Panc1 (cell line): ENCODE measurements around the gene ADAMTS16. TPM values are rescaled to one million over a fixed set of nuclear protein-coding genes. Genes with fewer than 3 reads are reported as not detected.

ENCODE experiments used
- ATAC-seq: fragments of 200-7000 bp; cut with Tn5 transposase; 2 replicates; pipeline ENCODE4 v1.9.1; 2020; ENCODE audit warnings: mild to moderate bottlenecking, moderate library complexity
- BruUV-seq: library from RNA; stranded (reverse); fragments of 400-500 nt; replicated peaks from 2 replicates; lab custom pipeline; 2021; lab: Mats Ljungman, UMichigan
- CTCF ChIA-PET: fragments of 300-600 bp; sonication (Branson Sonifier 250); formaldehyde crosslinking; loops from one replicate; lab custom pipeline; 2022; ENCODE audit warnings: antibody characterized with exemption; lab: Charles Lee
- POLR2A ChIA-PET: fragments of 300-600 bp; sonication (Branson Sonifier 250); formaldehyde crosslinking; loops from one replicate; lab custom pipeline; 2022; ENCODE audit warnings: antibody characterized with exemption; lab: Charles Lee
- DNase-seq: peaks from one replicate; pipeline ENCODE4 v3.0.0-alpha.2; 2010; ENCODE audit warnings: low read depth, low spot score
- H3K27ac ChIP-seq: 2 replicates; pipeline ENCODE4 v1.5.1; 2011; ENCODE audit warnings: mild to moderate bottlenecking, low read length, inconsistent platforms
- H3K27me3 ChIP-seq: fragments of 200-500 bp; sonication (Bioruptor generic); 2 replicates; pipeline ENCODE4 v1.6.0; 2014; ENCODE audit warnings: low read length, inconsistent platforms; ENCODE audit not compliant: control insufficient read depth, insufficient read depth
- H3K36me3 ChIP-seq: fragments of 200-500 bp; sonication (Bioruptor generic); 2 replicates; pipeline ENCODE4 v1.5.1; 2014; ENCODE audit warnings: inconsistent platforms, mild to moderate bottlenecking, low read length, moderate library complexity; ENCODE audit not compliant: control insufficient read depth, insufficient read depth
- H3K4me1 ChIP-seq: 2 replicates; pipeline ENCODE4 v1.5.1; 2011; ENCODE audit warnings: inconsistent platforms, mild to moderate bottlenecking, low read length, moderate library complexity; ENCODE audit not compliant: control insufficient read depth, insufficient read depth
- H3K4me3 ChIP-seq, 2 experiments: 2 replicates each; pipeline ENCODE4 v1.5.1; 2011 to 2012; ENCODE audit warnings: low read depth in 2 of 2, low read length in 2 of 2, mild to moderate bottlenecking in 2 of 2, inconsistent platforms in 1 of 2, moderate library complexity in 1 of 2
- H3K9me3 ChIP-seq: fragments of 200-500 bp; sonication (Bioruptor generic); 2 replicates; pipeline ENCODE4 v1.5.1; 2014; ENCODE audit warnings: low read depth, mild to moderate bottlenecking, inconsistent platforms, low read length, moderate library complexity; ENCODE audit not compliant: control insufficient read depth, insufficient read depth
- POLR2AphosphoS5 ChIP-seq: IDR thresholded peaks from 2 replicates; pipeline ENCODE4 v1.6.1; 2012; ENCODE audit warnings: mild to moderate bottlenecking, low read depth, low read length, moderate library complexity
- REST ChIP-seq, 2 experiments: IDR thresholded peaks; 2 replicates each; pipeline ENCODE4 v1.6.1; 2011 to 2012; ENCODE audit warnings: low read depth in 2 of 2, control low read depth in 1 of 2, low read length in 1 of 2, mild to moderate bottlenecking in 1 of 2, moderate library complexity in 1 of 2; ENCODE audit not compliant: insufficient read depth in 1 of 2
- SIN3A ChIP-seq: IDR thresholded peaks from 2 replicates; pipeline ENCODE4 v1.6.1; 2012; ENCODE audit warnings: low read depth, mild to moderate bottlenecking, low read length, moderate library complexity, borderline replicate concordance; ENCODE audit not compliant: insufficient read depth
- TCF7L2 ChIP-seq: IDR thresholded peaks from 2 replicates; pipeline ENCODE4 v1.6.1; 2011; ENCODE audit warnings: mild to moderate bottlenecking, low read depth, low read length, inconsistent platforms
- in situ Hi-C: cut with HindIII; loops from 2 replicates; pipeline ENCODE4 v1.10.0; 2016; ENCODE audit warnings: low sequenced_read_pairs, low pct_unique_long_range_greater_than_20kb
- intact Hi-C: fragments of 100-400 bp; cut with micrococcal nuclease; formaldehyde crosslinking; loops from one replicate; pipeline ENCODE4 v1.10.0; 2022; ENCODE audit not compliant: unreplicated experiment
- total RNA-seq: library from RNA; stranded (reverse); gene quantifications from one replicate; pipeline ENCODE4 v1.2.1, GENCODE V29; 2021; ENCODE audit not compliant: unreplicated experiment
- TF ChIP-seq, protein P1 (sequence below): fragments of 450-650 bp; IDR thresholded peaks from 2 replicates; pipeline ENCODE4 v1.5.1; 2017; ENCODE audit warnings: mild to moderate bottlenecking

The ADAMTS16 gene
- total RNA-seq, 1 experiment from 2014 or later: 0.54 TPM

DNA sequence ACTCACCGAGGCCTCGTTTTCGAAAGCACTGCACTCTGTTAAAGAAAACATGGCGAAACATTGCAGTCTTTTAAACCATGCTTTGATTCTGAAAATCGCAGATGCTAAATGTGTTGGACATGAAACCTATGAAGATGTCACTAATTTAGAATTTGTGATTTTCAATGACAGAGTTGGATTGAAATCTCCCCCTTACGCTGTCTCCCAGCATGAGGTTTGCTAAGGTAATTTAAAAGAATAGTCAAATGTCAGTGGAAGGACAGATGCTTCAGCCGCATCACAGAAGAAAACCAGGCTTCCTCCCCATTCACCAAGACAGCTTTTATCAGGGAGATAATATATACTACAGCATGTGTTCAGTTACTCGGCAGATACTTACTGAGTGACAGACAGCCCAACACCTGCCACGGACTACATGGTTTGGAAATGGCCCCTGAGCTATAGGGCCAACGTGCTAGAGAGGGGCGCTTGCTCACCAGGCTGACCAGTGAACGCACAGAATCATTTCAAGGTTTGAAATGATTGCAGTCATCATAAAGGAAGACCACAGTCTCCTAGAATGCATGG is 136.9 kb downstream of the ADAMTS16 start:
- Histone ChIP-seq H3K36me3 (no peaks in the 10 kb centered on the region), H3K27ac (no peak overlapping the region), H3K4me3 (no peak overlapping the region), H3K4me1 (no peaks in the 10 kb centered on the region), H3K9me3 (no peaks in the 10 kb centered on the region), H3K27me3 (no peaks in the 10 kb centered on the region)
- DNase-seq: no peak
- POLR2A ChIA-PET: no interaction called here
- ATAC-seq: no peak
- in situ Hi-C loops (no loop called here), intact Hi-C loops (no loop called here)
- CTCF ChIA-PET: no interaction called here
- TF ChIP-seq REST (IDR thresholded peaks at IDR 0.05; ENCODE audit: insufficient read depth in 1 of 2, low read depth in 2 of 2, low read length in 1 of 2): no peak
- no peak for TF ChIP-seq SIN3A
- TF ChIP-seq, protein P1, sequence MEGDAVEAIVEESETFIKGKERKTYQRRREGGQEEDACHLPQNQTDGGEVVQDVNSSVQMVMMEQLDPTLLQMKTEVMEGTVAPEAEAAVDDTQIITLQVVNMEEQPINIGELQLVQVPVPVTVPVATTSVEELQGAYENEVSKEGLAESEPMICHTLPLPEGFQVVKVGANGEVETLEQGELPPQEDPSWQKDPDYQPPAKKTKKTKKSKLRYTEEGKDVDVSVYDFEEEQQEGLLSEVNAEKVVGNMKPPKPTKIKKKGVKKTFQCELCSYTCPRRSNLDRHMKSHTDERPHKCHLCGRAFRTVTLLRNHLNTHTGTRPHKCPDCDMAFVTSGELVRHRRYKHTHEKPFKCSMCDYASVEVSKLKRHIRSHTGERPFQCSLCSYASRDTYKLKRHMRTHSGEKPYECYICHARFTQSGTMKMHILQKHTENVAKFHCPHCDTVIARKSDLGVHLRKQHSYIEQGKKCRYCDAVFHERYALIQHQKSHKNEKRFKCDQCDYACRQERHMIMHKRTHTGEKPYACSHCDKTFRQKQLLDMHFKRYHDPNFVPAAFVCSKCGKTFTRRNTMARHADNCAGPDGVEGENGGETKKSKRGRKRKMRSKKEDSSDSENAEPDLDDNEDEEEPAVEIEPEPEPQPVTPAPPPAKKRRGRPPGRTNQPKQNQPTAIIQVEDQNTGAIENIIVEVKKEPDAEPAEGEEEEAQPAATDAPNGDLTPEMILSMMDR: no peak
- TF ChIP-seq TCF7L2: no peak
- TF ChIP-seq POLR2AphosphoS5: no peak
- BruUV-seq: no TSS peak

GRCh38 chr5:5278201-5278814 is 138.2 kb downstream of the ADAMTS16 start:
- in situ Hi-C loops (no loop called here), intact Hi-C loops (no loop called here)
- BruUV-seq: no TSS peak
- ATAC-seq (no peak), DNase-seq (no peak)
- CTCF ChIA-PET: no interaction called here
- Histone ChIP-seq H3K4me1 (no peaks in the 10 kb centered on the region), H3K27ac (no peak overlapping the region), H3K36me3 (no peaks in the 10 kb centered on the region), H3K27me3 (no peaks in the 10 kb centered on the region), H3K9me3 (no peaks in the 10 kb centered on the region), H3K4me3 (no peak overlapping the region)
- TF ChIP-seq SIN3A: no peak
- TF ChIP-seq TCF7L2: no peak
- TF ChIP-seq POLR2AphosphoS5: no peak
- TF ChIP-seq, protein P1: no peak
- TF ChIP-seq REST (IDR thresholded peaks at IDR 0.05; ENCODE audit: insufficient read depth in 1 of 2, low read depth in 2 of 2, low read length in 1 of 2): no peak
- POLR2A ChIA-PET: no interaction called here
